ENCODE results near the gene NDUFB7.
"Not testable (repeated sequence)": the region's sequence is repeated elsewhere in the genome, so short reads cannot be mapped to it uniquely, and the experiment has no call there.

NDUFB7 gene

DNA sequence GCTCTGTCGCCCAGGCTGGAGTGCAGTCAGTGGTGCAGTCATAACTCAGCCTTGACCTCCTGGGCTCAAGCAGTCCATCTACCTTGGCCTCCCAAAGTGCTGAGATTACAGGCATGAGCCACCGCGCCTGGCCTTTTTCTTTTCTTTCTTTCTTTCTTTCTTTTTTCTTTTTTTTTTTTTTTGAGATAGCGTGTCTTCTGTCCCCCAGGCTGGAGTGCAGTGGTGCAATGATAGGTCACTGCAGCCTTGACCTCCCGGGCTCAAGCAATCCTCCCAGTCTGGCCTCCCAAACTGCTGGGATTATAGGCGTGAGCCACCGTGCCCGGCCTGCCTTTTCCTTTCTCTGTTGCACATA lies 19.9 kb downstream of the NDUFB7 start:
- not testable (repeated sequence) for FAIRE-seq

DNA sequence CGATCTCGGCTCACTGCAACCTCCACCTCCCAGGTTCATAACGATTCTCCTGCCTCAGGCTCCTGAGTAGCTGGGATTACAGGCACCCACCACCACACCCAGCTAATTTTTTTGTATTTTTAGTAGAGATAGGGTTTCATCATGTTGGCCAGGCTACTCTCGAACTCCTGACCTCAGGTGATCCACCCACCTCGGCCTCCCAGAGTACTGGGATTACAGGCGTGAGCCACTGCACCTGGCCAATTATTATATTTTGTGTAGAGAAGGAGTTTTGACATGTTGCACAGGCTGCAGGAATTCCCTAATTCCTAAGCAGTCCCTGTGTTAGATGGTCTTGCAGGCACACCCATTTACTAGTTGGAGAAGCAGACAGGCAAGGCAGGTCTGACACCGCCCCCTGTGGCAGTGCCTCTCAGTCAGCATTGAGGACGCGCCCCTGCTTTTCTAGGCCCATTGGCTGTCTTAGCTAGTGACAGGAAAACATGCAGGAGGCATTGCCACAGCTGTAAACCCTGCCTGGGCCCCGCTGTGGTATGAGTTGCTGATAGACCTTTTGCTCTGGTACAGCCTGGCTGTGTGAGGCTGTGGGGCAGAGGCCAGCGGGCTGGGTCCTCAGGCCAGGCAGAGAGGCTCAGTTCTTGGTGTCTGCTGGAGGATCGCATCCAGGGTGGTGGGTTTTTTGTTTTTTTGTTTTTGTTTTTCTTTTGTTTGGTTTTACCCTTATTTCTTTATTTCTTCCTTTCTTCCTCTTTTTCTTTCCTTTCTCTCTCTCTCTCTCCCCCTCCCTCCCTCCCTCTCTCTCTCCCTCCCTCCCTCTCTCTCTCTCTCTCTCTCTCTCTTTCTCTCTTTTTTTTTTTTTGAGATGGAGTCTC lies 20.5 kb downstream of the NDUFB7 start:
- not testable (repeated sequence) for FAIRE-seq

DNA sequence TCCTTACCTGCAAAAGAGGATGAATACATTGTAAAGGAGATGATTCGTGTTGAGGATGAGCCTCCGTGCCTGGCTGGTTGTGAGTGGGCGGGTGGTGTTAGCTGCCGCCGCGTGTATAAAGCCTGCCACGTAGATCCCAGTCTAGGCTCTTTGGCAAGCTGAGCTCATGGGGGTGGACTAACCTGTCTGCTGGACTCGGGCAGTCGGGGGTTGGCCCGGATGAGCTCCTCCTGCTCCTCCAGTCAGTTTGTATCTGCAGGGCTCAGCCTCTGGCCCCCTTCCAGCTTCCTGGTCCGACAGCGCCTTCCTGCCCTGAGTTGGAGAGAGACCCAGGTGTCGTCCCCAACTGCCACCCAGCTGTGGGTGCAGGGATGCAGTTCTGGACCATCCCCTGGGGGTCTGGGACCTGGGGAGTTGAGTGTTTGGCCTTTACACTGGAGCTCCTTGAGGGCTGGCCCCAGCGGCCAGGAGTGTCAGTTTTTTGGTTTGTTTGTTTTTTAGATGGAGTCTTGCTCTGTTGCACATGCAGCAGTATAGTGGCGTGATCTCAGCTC lies 21.6 kb downstream of the NDUFB7 start:
- FAIRE-seq = no peak

DNA sequence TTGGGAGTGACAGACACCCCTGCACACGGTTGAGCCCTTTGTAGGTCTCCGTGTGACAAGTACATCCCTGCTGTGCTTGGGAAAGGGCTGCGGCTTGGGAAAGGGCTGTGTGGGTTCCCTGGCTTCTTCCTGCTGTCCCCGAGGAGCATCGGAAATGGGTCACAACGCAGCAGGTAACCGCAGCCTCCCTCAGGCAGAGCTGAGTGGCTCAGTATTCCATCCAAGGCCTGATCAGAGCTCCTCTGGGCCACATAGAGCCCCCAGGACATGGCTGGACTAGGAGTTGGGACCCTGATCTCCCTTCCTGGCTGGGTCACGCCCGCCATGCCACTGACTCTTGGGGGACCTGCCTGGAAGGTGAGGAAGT lies 26.2 kb downstream of the NDUFB7 start:
- no peak for FAIRE-seq

DNA sequence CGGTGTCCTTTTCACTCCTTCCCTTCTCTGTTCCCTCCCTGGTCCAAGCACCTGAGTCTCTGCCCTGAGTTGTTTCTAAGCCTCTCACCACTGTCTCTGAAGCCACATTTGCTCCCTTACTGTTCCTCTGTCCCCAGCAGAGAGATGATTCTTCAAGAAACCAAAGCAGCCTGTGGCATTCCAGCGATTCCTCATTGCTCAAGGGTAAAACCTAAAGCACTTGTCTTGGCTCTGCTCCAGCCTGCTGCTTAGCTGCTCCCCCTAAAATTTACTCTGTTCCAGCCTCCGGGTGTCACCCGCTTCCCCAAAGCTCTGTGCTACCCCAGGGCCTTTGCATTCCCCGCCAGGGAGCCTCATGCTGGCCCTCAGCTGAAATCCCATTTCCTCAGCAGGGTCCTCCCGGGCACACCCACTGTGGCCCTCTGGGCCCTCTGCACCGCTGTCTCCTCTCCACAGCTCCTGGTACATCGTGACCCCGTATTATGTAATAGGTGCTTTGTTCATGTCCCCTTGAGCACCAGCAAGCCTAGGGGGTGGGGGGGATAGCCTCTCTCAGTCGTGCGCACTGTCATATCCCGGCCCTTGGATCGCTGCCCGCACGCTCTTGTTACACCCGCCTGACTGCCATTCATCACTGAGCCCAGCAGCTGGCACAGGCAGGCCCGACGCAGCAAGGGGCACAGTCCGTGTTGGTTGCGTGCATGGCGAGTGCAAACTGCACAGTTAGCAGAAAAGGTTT lies 26.7 kb downstream of the NDUFB7 start:
- FAIRE-seq = no peak

DNA sequence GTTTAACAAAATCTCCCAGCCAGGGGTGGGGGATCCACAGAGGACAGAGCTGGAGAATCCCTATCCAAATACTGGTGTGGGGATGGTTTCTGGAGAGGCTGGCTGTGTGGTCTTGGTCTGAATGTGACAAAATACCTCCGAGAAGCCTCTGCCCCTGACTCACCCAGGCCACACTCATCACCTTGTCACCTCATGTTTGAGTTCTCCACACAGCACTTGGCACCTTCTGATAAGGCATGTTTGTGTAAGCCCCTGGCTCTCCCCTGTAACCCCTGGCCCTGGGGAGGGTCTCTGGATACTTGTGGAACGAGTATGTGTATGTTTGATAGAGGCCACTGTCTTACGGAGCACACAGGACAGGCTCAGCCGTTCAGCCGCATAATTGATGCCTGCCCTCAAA lies 27.8 kb downstream of the NDUFB7 start:
- FAIRE-seq = no peak

DNA sequence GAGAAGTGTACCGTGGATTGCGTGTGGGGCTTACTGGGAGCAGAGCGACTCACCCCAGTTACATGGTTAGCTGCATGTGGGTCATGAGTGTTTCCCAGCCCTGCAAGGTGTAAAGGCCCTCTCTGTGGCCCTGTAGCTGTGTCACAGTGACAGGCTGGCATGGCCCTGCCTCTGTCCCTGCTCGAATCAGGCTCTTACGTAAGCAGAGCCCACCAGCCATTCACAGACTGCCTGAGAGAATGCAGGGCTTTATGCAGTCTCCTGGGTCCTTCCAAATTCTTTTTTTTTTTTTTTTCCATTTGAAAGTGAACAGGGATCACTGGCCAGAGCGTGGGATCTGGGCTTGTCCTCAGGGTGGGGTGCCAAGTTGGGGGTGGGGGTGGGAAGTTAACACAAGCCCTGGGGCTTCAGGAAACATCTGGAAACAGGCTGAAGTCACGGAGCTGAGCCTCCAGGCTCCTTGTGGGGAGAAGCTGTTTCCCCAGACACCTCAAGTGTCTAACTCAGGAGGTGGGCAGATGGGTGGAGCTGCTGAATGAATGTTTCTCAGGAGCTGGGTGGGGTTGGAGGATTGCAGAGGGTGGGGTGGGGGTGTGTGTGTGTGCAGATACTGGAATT lies 29.0 kb downstream of the NDUFB7 start:
- FAIRE-seq = no peak

DNA sequence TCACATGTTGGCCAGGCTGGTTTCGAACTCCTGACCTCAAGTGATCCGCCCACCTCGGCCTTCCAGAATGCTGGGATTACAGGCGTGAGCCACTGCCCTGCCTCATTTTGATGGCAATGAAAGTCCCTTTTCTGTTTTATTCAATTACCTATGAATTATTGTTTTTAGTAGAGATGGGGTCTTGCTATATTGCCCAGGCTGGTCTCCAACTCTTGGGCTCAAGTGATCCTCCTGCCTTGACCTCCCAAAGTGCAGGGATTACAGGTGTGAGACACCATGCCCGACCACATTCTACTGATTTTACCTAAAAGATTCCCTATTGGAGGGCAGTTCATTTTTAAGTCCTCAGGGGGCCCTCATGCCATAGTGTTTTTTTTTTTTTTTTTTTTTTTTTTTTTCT lies 29.9 kb downstream of the NDUFB7 start:
- FAIRE-seq = not testable (repeated sequence)

DNA sequence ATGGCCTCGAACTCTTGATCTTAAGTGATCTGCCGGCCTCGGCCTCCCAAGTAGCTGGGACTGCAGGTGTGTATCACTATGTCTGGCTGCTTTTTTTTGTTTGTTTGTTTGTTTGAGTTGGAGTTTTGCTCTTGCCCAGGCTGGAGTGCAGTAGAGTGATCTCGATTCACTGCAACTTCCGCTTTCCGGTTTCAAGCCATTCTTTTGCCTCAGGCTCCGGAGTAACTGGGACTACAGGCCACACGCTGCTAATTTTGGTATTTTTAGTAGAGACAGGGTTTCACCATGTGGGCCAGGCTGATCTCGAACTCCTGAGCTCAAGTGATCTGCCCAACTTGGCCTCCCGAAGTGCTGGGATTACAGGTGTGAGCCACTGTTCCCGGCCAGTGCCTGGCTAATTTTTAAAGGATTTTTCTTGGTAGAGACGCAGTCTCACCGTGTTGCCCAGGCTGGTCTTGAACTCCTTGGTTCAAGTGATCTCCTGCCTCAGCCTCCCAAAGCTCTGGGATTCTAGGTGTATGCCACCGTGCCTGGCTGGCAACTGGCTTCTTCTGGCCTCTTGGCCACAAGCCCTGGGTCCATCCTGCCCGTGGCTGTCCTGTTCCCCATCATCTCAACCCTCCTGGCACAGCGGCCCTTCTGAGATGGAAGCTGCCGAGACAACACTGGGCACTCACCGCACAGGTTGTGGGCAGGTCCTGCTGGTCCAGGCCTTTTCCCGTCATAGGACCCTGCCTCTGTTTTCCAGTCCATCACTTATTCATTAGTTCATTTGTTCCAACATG lies 30.9 kb downstream of the NDUFB7 start:
- FAIRE-seq = no peak

DNA sequence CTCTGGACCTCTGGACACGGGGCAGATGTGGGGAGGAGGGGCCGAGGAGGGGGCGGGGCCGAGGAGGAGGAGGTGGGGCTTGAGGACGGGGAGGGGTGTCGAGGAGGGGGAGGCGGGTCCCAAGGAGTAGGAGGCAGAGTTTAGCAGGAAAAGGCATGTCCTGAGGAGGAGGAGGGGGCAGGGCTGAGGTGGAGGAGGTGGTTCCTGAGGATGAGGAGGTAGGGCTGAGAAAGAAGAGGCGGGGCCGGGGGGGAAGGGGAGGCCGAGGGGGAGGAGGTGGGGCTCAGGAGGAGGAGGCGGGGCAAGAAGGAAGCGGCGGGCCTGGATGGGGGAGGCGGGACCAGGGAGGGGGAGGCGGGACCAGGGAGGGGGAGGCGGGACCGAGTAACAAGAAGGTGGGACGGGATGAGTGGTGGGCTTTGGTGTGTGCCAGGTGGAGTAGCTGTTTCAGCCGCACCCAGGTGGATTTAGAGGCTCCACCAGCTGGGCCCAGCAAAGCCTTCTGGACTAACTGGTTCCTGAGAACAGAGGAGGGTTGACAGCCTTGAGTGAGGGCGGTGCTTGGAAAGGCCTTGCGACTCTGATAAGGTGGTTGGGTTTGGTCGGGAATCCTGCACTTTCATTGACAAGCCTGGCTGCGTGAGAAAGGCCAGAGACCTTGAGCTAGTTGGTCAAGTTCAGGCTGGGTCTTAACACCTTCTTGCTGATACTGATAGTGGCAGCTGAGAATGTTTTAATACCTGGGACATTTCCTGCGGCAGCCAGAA lies 34.8 kb downstream of the NDUFB7 start:
- no peak for FAIRE-seq

DNA sequence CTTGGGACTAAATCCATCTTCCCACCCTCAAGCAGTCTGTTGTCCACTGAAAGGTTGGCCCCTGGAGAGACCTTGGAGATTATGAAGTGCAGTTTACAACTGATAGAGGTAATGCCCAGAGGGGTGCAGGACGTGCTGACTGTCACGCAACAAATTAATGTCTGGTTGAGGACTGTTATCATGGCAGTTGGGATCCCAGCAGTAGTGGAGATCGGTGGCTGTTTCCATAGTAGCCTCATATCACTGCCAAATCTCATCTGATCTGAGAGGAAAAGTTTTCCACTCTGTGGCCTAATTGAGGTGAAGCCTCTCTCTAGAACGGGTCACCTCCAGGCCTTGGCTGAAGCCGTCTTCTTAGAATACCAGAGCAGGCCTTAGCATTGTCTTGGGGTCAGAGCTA lies 38.4 kb downstream of the NDUFB7 start:
- FAIRE-seq = no peak

DNA sequence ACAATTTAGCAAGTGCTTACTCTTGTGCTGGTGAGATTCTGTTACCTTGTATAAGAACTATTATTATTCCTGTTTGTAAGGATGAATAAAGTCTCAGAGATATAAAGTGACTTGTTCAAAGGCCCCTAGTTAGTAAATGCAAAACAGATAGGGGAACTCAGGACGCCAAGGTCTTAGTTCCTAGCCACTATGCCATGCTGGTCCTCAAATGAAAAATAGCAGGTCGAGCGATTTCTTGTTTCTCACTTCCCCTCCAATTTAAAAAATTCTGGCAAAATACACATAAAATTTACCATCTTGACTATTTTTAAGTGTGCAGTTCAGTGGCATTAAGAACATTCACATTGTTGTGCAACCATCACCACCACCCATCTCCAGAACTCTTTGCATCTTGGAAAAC lies 41.4 kb downstream of the NDUFB7 start:
- no peak for FAIRE-seq

DNA sequence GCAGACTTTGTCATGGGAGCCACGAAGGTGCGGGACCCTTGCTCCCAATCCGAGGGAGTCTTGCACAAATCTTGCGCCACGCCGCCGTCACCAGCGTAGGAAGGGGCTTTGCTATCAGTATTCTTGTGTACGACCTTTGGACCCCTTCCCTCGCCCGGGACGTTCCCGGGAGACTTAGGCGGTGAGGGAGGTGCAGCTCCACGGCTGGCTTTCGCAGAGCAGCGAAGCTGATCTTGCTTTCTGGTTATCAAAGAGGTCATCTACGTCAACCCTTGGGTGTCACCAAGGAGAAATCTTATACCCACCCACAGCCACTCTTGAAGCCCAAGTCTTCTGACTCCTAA lies 41.9 kb downstream of the NDUFB7 start:
- no peak for FAIRE-seq

DNA sequence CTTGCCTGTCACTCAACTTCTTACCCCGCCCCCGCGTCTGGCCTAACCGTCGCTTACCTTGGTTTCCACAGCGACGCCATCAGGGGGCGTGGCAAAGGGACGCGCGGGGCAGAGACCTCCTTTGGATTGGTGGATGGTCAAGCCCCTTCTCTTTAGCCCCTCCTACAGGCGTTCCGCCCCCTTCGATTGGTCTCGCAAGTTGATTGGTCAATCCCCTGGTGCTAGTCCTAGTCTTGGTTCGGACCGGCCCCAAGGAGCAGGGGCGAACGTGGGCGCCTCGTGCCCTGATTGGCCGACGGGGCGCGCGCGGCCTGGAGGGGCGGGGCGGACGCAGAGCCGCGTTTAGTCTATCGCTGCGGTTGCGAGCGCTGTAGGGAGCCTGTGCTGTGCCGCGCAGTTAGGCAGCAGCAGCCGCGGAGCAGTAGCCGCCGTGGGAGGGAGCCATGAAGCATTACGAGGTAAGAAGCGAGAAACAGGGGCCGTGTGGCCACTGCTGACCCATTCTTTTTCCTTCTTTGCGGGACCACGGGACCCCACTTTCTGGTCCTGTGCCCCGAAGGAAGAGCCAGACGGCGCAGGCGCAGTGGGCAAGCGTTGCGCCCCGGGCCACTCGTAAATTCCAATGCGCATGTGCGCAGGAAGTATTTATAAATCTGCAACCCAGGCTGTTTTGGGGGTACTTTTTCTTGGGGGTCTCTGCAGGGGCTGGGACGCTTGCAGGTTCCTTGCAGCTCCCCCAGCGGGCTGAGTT lies 42.4 kb downstream of the NDUFB7 start, which contains the start of gene TECR:
Gene TECR (plus strand): TSS at position 341 of the 751 bp plus-strand sequence. CDS start 103 bp downstream, at position 444.
- FAIRE-seq = peak; percentile 85

DNA sequence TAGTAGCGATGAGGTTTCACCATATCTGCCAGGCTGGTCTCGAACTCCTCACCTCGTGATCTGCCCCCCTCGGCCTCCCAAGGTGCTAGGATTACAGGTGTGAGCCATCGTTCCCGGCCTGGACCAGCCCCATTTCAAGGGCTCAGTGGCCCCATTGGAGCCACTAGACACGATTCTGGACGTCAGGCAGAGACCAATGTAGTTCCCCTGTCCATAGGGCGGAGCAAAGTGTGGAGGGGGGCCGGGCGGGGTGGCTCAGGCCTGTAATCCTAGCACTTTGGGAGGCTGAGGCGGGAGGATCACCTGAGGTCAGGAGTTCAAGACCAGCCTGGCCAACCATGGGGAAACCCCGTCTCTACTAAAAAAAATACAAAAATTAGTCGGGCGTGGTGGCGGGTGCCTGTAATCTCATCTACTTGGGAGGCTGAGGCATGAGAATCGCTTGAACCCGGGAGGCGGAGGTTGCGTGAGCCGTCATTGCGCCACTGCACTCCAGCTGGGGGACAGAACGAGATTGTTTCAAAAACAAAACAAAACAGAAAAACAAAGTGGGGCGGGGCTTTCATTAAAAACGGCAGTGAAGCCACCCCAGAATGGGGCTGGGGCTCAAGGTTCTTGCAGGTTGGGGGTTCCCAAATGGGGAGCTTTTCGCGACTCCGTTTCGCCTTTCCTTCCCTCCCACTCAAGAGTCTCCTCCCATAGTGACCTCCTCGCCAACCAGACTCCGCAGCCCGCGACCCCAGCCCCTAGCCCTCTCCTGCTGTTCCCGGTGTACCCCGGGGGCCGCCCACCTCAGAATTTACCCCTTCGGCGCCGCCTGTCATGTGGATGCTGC lies 43.2 kb downstream of the NDUFB7 start:
- no peak for FAIRE-seq

DNA sequence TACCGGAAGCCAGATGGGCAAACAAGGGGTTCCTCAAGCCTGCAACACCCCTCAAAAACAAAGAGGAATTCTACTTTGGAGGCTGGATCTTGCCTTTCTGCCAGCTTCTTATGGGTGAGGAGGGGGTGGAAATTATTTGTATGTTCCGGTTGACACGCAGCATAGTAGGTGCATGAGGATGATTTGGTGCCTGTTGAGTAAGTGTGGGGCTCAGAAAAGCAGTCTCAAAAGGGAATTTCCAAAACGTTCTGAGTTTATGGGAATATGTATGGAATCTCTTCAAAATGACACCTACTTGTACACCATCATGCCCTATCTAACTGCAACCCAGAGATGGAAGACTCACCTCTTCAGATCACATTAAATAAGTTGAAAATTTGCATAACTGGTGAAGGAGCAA lies 45.4 kb downstream of the NDUFB7 start:
- FAIRE-seq = no peak

DNA sequence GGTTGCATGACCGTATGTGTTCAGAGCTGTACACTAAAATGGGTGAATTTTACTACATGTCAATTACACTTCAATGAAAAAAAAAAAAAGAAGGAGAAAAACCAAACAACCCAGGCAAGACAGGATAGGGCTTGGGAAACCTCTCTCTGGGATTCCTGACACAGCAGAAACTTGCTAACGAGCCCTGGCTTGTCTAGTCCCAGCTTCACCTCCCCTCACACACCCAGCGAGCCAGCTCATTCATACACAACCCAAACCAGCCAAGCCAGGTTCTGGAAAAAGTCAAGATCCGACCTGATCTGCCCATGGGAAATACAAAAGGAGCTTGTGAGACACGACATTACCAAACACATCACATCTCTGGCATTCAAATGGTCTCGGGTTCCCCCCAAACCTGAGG lies 46.1 kb downstream of the NDUFB7 start:
- no peak for FAIRE-seq

DNA sequence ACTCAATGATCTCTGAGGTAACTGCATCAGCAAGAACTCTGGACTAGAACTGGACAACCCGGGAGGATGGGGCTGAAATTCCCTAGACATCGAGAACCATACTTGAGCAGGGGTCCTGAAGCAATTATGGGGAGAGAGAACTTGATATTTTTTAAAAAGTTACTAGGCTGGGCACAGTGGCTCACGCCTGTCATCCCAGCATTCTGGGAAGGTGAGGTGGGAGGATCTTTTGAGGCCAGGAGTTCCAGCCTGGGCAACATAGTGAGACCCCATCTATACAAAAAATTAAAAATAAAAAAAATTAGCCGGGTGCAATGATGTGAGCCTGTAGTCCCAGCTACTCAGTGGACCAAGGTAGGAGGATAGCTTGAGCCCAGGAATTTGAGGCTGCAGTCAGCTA lies 51.3 kb downstream of the NDUFB7 start:
- no peak for FAIRE-seq

DNA sequence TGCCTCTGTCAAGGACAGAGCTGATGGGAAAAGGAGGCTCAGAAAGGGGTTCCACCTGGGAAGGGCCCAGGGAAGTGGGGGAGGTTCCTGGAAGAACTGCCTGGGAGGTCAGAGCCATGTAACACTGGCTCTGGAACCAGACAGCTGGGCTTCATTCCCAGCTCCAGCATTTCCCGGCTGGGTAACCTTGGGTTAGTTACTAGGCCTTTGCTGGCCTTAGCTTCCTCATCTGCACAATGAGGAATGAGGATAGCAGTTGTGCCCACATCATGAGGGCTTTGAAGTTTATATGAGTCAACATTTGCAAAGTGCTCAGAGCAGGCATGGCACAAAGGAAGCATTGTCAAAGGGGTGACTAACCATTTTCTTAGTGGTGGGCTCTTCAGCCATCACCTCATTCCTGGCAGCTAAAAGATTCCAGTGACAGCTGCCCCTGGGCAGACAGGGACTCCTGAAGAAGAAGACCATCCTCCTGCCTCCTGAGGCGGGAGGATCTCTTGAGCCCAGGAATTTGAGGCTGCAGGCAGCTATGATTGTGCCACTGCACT lies 51.9 kb downstream of the NDUFB7 start:
- no peak for FAIRE-seq

Measured in colon (tissue), 2 donors.